NCI-H2107 treated with DMSO at 0.1 percent for 48 hours (cell line): Measurements from ENCODE around the gene DICER1.
A peak's percentile ranks its signal among the peaks of the same experiment; 100 is the strongest.
"Not testable (repeated sequence)": the region's sequence is repeated elsewhere in the genome, so short reads cannot be mapped to it uniquely, and the experiment has no call there.

ENCODE experiments used
- DNase-seq: peaks from one replicate; lab custom pipeline; 2025; ENCODE audit not compliant: unreplicated experiment; lab: John Stamatoyannopoulos, UW

The DICER1 gene

GRCh38 chr14:95185767-95186392 lies 28.6 kb upstream of the DICER1 start:
- DNase-seq = no peak

- no peak for DNase-seq
These were observed 27.9 kb upstream of the DICER1 start for GRCh38 chr14:95185033-95185766.

GRCh38 chr14:95184413-95184790 lies 27.1 kb upstream of the DICER1 start:
- no peak for DNase-seq

- DNase-seq = no peak
These were observed 26.4 kb upstream of the DICER1 start for GRCh38 chr14:95183532-95184412.

- no peak for DNase-seq
These were observed 25.8 kb upstream of the DICER1 start for GRCh38 chr14:95183082-95183481.

- no peak for DNase-seq
These were observed 25.1 kb upstream of the DICER1 start for GRCh38 chr14:95182379-95182778.

- DNase-seq = no peak
These were observed 23.8 kb upstream of the DICER1 start for GRCh38 chr14:95180966-95181741.

- DNase-seq = not testable (repeated sequence)
These were observed 18.3 kb upstream of the DICER1 start for GRCh38 chr14:95175670-95176069.

GRCh38 chr14:95174184-95174792 lies 17.0 kb upstream of the DICER1 start:
- no peak for DNase-seq

GRCh38 chr14:95173518-95173917 lies 16.2 kb upstream of the DICER1 start:
- DNase-seq = no peak

GRCh38 chr14:95167177-95167576 lies 9.8 kb upstream of the DICER1 start:
- no peak for DNase-seq

GRCh38 chr14:95165517-95165916 lies 8.2 kb upstream of the DICER1 start:
- DNase-seq = no peak

GRCh38 chr14:95164506-95164905 lies 7.2 kb upstream of the DICER1 start:
- DNase-seq = no peak

- DNase-seq = no peak
These were observed 6.3 kb upstream of the DICER1 start for GRCh38 chr14:95163666-95164065.

GRCh38 chr14:95163132-95163531 lies 5.8 kb upstream of the DICER1 start:
- DNase-seq = no peak

GRCh38 chr14:95162641-95163040 lies 5.3 kb upstream of the DICER1 start:
- no peak for DNase-seq

GRCh38 chr14:95157048-95157326 lies 342 bp downstream of the DICER1 start:
- DNase-seq = no peak

- peak; percentile 37 for DNase-seq
These were observed 925 bp downstream of the DICER1 start for GRCh38 chr14:95156161-95157047.

GRCh38 chr14:95155045-95155444 lies 2.3 kb downstream of the DICER1 start:
- DNase-seq = no peak

GRCh38 chr14:95153866-95154265 lies 3.5 kb downstream of the DICER1 start:
- no peak for DNase-seq
